Spleen (tissue), 7 donors: ENCODE measurements around the gene SERPINA1.

Experiments
- POLR2A ChIP-seq, 3 donors: fragments of 450-650 bp; IDR thresholded peaks; one replicate each; pipeline ENCODE4 v1.5.1; 2017; ENCODE audit warnings: antibody characterized with exemption in 3 of 3, mild to moderate bottlenecking in 1 of 3
- TF ChIP-seq, protein P1 (sequence below), 11 experiments: fragments of 200-600 bp in 7 of 11; fragments of 450-650 bp in 4 of 11; sonication (generic) in 4 of 11; IDR thresholded peaks in 8 of 11; conservative IDR thresholded peaks in 3 of 11; 1 replicate in 7 of 11; 2 replicates in 4 of 11; pipeline versions ENCODE4 v1.4.0 to v1.8.0; 2016 to 2021; ENCODE audit warnings: antibody characterized with exemption in 11 of 11, inconsistent platforms in 4 of 11, mild to moderate bottlenecking in 1 of 11
- donor health status: DM: no; HTN: no; CAD: no; lungs with moderate emphysema.
- donor health status: DM: no; HTN: no; CAD: no.
- donor health status: DM: no; HTN: no; CAD: no.

DNA sequence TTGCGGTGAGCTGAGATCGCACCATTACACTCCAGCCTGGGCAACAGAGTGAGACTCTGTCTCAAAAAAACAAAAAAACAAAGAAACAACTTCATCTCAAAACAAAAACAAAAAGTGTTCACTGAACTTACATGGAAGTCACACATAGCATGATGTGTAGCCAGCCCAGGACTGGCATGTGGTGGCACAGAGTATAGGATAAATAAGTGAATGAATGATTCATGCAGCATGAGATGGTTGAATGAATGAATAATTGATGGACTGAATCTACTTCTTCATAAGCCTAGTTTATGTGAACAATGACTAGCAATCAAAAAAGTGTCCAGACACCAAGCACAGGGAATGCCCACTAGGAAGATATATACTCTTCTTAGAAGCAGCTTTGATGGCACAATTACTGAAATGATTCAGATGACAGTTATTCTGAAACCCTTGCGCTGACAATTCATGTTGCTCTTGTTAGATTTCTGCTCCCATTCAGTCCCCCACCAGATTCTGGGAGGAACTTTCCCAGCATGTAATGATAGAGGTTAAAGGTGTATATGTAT lies 33.7 kb downstream of the SERPINA1 start:
- TF ChIP-seq, protein P1, sequence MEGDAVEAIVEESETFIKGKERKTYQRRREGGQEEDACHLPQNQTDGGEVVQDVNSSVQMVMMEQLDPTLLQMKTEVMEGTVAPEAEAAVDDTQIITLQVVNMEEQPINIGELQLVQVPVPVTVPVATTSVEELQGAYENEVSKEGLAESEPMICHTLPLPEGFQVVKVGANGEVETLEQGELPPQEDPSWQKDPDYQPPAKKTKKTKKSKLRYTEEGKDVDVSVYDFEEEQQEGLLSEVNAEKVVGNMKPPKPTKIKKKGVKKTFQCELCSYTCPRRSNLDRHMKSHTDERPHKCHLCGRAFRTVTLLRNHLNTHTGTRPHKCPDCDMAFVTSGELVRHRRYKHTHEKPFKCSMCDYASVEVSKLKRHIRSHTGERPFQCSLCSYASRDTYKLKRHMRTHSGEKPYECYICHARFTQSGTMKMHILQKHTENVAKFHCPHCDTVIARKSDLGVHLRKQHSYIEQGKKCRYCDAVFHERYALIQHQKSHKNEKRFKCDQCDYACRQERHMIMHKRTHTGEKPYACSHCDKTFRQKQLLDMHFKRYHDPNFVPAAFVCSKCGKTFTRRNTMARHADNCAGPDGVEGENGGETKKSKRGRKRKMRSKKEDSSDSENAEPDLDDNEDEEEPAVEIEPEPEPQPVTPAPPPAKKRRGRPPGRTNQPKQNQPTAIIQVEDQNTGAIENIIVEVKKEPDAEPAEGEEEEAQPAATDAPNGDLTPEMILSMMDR (IDR thresholded peaks at IDR 0.05 in 8 of 11, conservative IDR thresholded peaks at IDR 0.05 in 3 of 11) = no peak
- TF ChIP-seq POLR2A (IDR thresholded peaks at IDR 0.05) = no peak
